Liver (tissue), 9 donors: ENCODE results near the gene PIN1. TPM values are rescaled to one million over a fixed set of nuclear protein-coding genes. Genes with fewer than 3 reads are reported as not detected.

Experiments
- DNase-seq: peaks from one replicate; pipeline ENCODE4 v3.0.0-alpha.2; 2017; ENCODE audit warnings: low spot score
- H3K27ac ChIP-seq, 2 donors: one replicate each; pipeline ENCODE4 v1.7.0; 2013; ENCODE audit warnings: inconsistent platforms in 2 of 2, low read length in 2 of 2, control low read depth in 1 of 2, low read depth in 1 of 2, mild to moderate bottlenecking in 1 of 2
- H3K27me3 ChIP-seq, 4 donors: one replicate each; pipeline versions ENCODE4 v1.6.1 to v1.7.0; 2013; ENCODE audit warnings: low read length in 3 of 4, inconsistent platforms in 1 of 4, mild to moderate bottlenecking in 1 of 4, moderate library complexity in 1 of 4; ENCODE audit not compliant: control insufficient read depth in 4 of 4, insufficient read depth in 4 of 4
- H3K36me3 ChIP-seq, 4 donors: one replicate each; pipeline versions ENCODE4 v1.6.1 to v1.7.0; 2013; ENCODE audit warnings: low read length in 3 of 4, mild to moderate bottlenecking in 3 of 4, low read depth in 1 of 4, moderate library complexity in 1 of 4; ENCODE audit not compliant: control insufficient read depth in 4 of 4, insufficient read depth in 3 of 4
- H3K4me1 ChIP-seq, 4 donors: one replicate each; pipeline versions ENCODE4 v1.6.1 to v1.7.0; 2013; ENCODE audit warnings: low read length in 3 of 4, mild to moderate bottlenecking in 3 of 4, moderate library complexity in 1 of 4; ENCODE audit not compliant: control insufficient read depth in 4 of 4, insufficient read depth in 4 of 4
- H3K4me3 ChIP-seq, 3 donors: one replicate each; pipeline versions ENCODE4 v1.6.1 to v1.7.0; 2013; ENCODE audit warnings: low read length in 3 of 3, control low read depth in 1 of 3, low read depth in 1 of 3, mild to moderate bottlenecking in 1 of 3
- H3K9ac ChIP-seq, 2 donors: one replicate each; pipeline ENCODE4 v1.7.0; 2013; ENCODE audit warnings: low read length in 2 of 2, mild to moderate bottlenecking in 2 of 2, moderate library complexity in 2 of 2, control low read depth in 1 of 2, low read depth in 1 of 2
- H3K9me3 ChIP-seq, 4 donors: one replicate each; pipeline versions ENCODE4 v1.6.1 to v1.7.0; 2013; ENCODE audit warnings: low read length in 3 of 4; ENCODE audit not compliant: control insufficient read depth in 4 of 4
- ATF3 ChIP-seq: IDR thresholded peaks from 2 replicates; pipeline ENCODE4 v1.6.1; 2016; ENCODE audit warnings: antibody characterized with exemption
- CTCF ChIP-seq: fragments of 150-350 bp; IDR thresholded peaks from 2 replicates; pipeline ENCODE4 v1.5.1; 2017; ENCODE audit warnings: improper control_type of control experiment, low read depth, low read length; ENCODE audit not compliant: missing input control
- EGR1 ChIP-seq, 2 donors: IDR thresholded peaks; 2 replicates each; pipeline ENCODE4 v1.6.1; 2016 to 2018; ENCODE audit warnings: antibody characterized with exemption in 2 of 2, low read depth in 2 of 2
- FOXA1 ChIP-seq: IDR thresholded peaks from 2 replicates; pipeline ENCODE4 v1.6.1; 2016; ENCODE audit warnings: antibody characterized with exemption
- FOXA2 ChIP-seq: IDR thresholded peaks from 2 replicates; pipeline ENCODE4 v1.6.1; 2016; ENCODE audit warnings: antibody characterized with exemption
- GABPA ChIP-seq, 2 donors: IDR thresholded peaks in 1 of 2; conservative IDR thresholded peaks in 1 of 2; 2 replicates each; pipeline ENCODE4 v1.6.1; 2016; ENCODE audit warnings: antibody characterized with exemption in 2 of 2, mild to moderate bottlenecking in 1 of 2, moderate library complexity in 1 of 2
- HNF4A ChIP-seq, 2 donors: conservative IDR thresholded peaks; 2 replicates each; pipeline ENCODE4 v1.6.1; 2016; ENCODE audit warnings: antibody characterized with exemption in 2 of 2, mild to moderate bottlenecking in 2 of 2
- HNF4G ChIP-seq: IDR thresholded peaks from 2 replicates; pipeline ENCODE4 v1.6.1; 2016; ENCODE audit warnings: antibody characterized with exemption
- JUND ChIP-seq, 2 donors: IDR thresholded peaks; 2 replicates each; pipeline ENCODE4 v1.6.1; 2016; ENCODE audit warnings: antibody characterized with exemption in 2 of 2
- MAX ChIP-seq: IDR thresholded peaks from 2 replicates; pipeline ENCODE4 v1.6.1; 2016; ENCODE audit warnings: antibody characterized with exemption
- NR2F2 ChIP-seq: IDR thresholded peaks from 2 replicates; pipeline ENCODE4 v1.6.1; 2016; ENCODE audit warnings: antibody characterized with exemption
- RAD21 ChIP-seq, 2 donors: IDR thresholded peaks; 2 replicates each; pipeline ENCODE4 v1.6.1; 2016; ENCODE audit warnings: antibody characterized with exemption in 2 of 2, mild to moderate bottlenecking in 2 of 2
- REST ChIP-seq: IDR thresholded peaks from 2 replicates; pipeline ENCODE4 v1.6.1; 2016; ENCODE audit warnings: antibody characterized with exemption, mild to moderate bottlenecking
- RXRA ChIP-seq, 2 donors: IDR thresholded peaks; 2 replicates each; pipeline ENCODE4 v1.6.1; 2017 to 2018; ENCODE audit warnings: antibody characterized with exemption in 2 of 2, mild to moderate bottlenecking in 1 of 2
- SP1 ChIP-seq: IDR thresholded peaks from 2 replicates; pipeline ENCODE4 v1.6.1; 2018; ENCODE audit warnings: antibody characterized with exemption, mild to moderate bottlenecking
- TAF1 ChIP-seq: conservative IDR thresholded peaks from 2 replicates; pipeline ENCODE4 v1.6.1; 2016; ENCODE audit warnings: antibody characterized with exemption, mild to moderate bottlenecking
- YY1 ChIP-seq: IDR thresholded peaks from 2 replicates; pipeline ENCODE4 v1.6.1; 2016; ENCODE audit warnings: antibody characterized with exemption, mild to moderate bottlenecking
- WGBS: extraction: QIAGEN DNeasy Blood & Tissue Kit; methylation state at CpG from one replicate; pipeline ENCODE4 v1.1.7; 2013; 5-methylcytosine and 5-hydroxymethylcytosine counted together
- polyA plus RNA-seq, 2 donors: library from polyadenylated mRNA; stranded (reverse) in 1 of 2; unstranded in 1 of 2; fragments of 200-250 nt in 1 of 2; fragments of >200 nt in 1 of 2; fragmentation: Nextera tagmentation in 1 of 2; extraction: Ambion mirVana in 1 of 2; gene quantifications; one replicate each; pipeline versions ENCODE4 v1.2.1 to v1.2.3, GENCODE V29; 2013 to 2015
- total RNA-seq, 2 donors: library from RNA; depleted of rRNA; stranded (reverse); fragments of >200 nt; gene quantifications; one replicate each; pipeline ENCODE4 v1.2.3, GENCODE V29; 2014
- donor health status: healthy.
- donor health status: healthy.
- donor health status: healthy.
- donor health status: healthy.
- donor health status: healthy.

PIN1 gene
- total and polyA plus RNA-seq, 4 donors = 34.4 to 51.3 (median 39.9) TPM

- H3K27ac ChIP-seq = no peak overlapping the region
- WGBS = 93% methylated on average over 10 of the region's 10 CpGs
- H3K36me3 ChIP-seq = no peaks in the 10 kb centered on the region
- no peak overlapping the region for H3K4me3 ChIP-seq
- TF ChIP-seq YY1 (no peak), NR2F2 (no peak), JUND (IDR thresholded peaks at IDR 0.05) (no peak), FOXA1 (no peak), HNF4A (conservative IDR thresholded peaks at IDR 0.05) (no peak), EGR1 (IDR thresholded peaks at IDR 0.05; ENCODE audit: low read depth in 2 of 2) (no peak), MAX (no peak), FOXA2 (no peak), RAD21 (IDR thresholded peaks at IDR 0.05) (no peak), SP1 (no peak), HNF4G (no peak), GABPA (IDR thresholded peaks at IDR 0.05 in 1 of 2, conservative IDR thresholded peaks at IDR 0.05 in 1 of 2) (no peak)
- no peaks in the 10 kb centered on the region for H3K4me1 ChIP-seq
- H3K9ac ChIP-seq = no peak overlapping the region
- DNase-seq = no peak
- no peaks in the 10 kb centered on the region for H3K27me3 ChIP-seq
- no peaks in the 10 kb centered on the region for H3K9me3 ChIP-seq
These were observed 42.8 kb downstream of the PIN1 start for GRCh38 chr19:9877780-9878510.

GRCh38 chr19:9878511-9879196 is 43.5 kb downstream of the PIN1 start:
- H3K9ac ChIP-seq = no peak overlapping the region
- H3K36me3 ChIP-seq = no peaks in the 10 kb centered on the region
- H3K9me3 ChIP-seq = no peaks in the 10 kb centered on the region
- H3K27ac ChIP-seq = no peak overlapping the region
- no peak for TF ChIP-seq TAF1
- no peak for TF ChIP-seq ATF3
- no peak for TF ChIP-seq GABPA (IDR thresholded peaks at IDR 0.05 in 1 of 2, conservative IDR thresholded peaks at IDR 0.05 in 1 of 2)
- TF ChIP-seq REST = no peak
- no peak for TF ChIP-seq FOXA2
- no peak for TF ChIP-seq HNF4G
- no peak for TF ChIP-seq FOXA1
- TF ChIP-seq YY1 = no peak
- no peak for TF ChIP-seq EGR1 (IDR thresholded peaks at IDR 0.05; ENCODE audit: low read depth in 2 of 2)
- TF ChIP-seq MAX = no peak
- no peak for TF ChIP-seq RXRA (IDR thresholded peaks at IDR 0.05)
- TF ChIP-seq JUND (IDR thresholded peaks at IDR 0.05) = no peak
- TF ChIP-seq HNF4A (conservative IDR thresholded peaks at IDR 0.05) = no peak
- no peak for TF ChIP-seq RAD21 (IDR thresholded peaks at IDR 0.05)
- no peak for TF ChIP-seq NR2F2
- TF ChIP-seq SP1 = no peak
- TF ChIP-seq CTCF = no peak
- no peaks in the 10 kb centered on the region for H3K27me3 ChIP-seq
- no peak for DNase-seq
- no peaks in the 10 kb centered on the region for H3K4me1 ChIP-seq
- H3K4me3 ChIP-seq = no peak overlapping the region
- 78% methylated on average over 11 of the region's 11 CpGs for WGBS
